Measurements from ENCODE around the gene STAC3.

DNA sequence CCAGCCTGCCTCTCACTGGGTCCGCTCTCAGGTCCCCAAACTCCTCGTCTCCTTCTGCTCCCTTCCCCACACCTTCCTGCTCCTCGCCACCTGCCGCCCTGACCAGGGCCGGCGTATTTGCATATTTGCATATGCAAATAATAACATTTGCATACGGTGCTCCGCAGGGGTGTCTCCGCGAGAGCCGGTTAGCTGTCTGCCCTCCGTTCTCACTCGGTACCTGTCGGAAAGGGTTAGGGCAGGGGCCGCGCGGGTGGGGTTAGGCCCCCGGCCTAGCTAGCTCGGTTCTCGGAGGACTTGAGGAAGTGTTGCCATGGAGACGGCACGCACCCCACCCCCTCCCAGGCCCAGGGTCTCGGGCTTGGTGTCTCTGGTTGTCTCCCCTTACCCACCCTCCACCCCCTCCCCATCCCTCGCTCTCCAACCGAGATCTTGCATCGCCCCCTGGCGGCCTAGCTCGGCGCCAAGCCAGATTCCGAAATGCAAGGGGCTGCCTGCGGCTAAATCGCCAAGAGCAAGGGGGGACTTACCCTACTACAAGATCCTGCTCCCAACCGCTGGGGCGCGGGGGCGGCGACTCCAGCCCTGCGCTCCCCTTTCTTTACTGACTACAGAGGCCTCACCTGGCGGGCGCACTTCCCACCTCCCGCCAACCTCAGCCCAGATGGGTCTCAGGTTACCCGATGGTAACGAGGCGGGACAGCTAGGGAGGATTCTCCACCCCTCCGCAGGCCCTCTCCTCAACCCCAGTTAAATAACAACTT, 8.1 kb downstream of the STAC3 start:
- TF ChIP-seq CTCF (IDR thresholded peaks at IDR 0.05), result peak; percentile 20 to 64 (median 50)
- no peak for TF ChIP-seq POLR2A (IDR thresholded peaks at IDR 0.05; ENCODE audit: low read depth)
- no peak for TF ChIP-seq EP300 (IDR thresholded peaks at IDR 0.05)
- TF ChIP-seq POLR2AphosphoS5 (IDR thresholded peaks at IDR 0.05), result no peak
